CD4-positive, alpha-beta T cell treated with Interferon alpha-2 for 1 hour (primary cell): ENCODE results near the gene ADRA1B.

Source experiments
- DNase-seq, 2 donors: peaks; one replicate each; pipeline ENCODE4 v3.0.0-alpha.2; 2020 to 2022

The ADRA1B gene

GRCh38 chr5:159915904-159916840, at the start of gene ADRA1B:
Gene ADRA1B, plus strand, starts transcription at chr5:159916482. Its CDS starts 424 bp downstream, at chr5:159916906.
- DNase-seq, result peak; percentile 13 to 39

- DNase-seq, result no peak
These were observed 42.6 kb upstream of the ADRA1B start for GRCh38 chr5:159873680-159874079.

DNA sequence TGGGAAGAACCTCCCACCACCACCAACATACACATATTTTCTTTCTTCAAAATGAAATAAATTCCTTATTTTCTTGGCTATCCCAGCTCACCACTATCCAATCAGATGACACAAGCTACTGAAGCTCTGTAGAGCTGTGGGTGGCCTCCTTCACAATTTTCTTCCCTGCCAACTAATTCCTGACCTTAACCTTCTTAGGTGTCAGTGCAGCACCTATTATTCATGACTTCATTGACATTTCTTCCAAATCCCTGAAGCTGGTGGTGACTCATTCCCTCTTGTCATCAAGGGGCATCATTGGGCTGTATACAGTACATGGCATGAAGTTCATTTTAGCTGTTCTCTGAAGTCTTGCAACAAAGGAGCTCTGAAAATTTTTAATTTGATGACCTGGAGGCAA, 42.0 kb upstream of the ADRA1B start:
- no peak for DNase-seq

- DNase-seq, result no peak
These were observed 39.3 kb upstream of the ADRA1B start for GRCh38 chr5:159877016-159877415.

- DNase-seq, result no peak
These were observed 38.3 kb upstream of the ADRA1B start for GRCh38 chr5:159877894-159878448.

- no peak for DNase-seq
These were observed 37.3 kb upstream of the ADRA1B start for GRCh38 chr5:159878988-159879471.

DNA sequence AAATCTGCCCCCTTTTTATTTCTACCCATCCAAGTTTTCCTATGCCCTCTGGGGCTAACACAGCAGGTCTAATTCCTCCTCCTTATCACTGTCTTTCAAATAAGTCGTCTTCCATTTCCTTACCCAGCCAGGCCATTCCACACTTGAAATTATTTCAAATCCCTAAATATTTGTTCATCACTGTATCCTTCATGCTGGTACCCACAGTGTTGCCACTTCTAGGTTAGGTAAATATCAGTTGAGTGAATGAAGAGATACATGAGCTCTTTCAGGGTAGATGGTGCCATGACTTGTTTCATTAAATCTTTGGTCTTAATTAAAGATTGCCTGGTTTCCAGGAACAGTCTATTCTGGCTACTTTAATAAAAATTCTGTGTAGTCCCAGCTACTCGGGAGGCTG, 35.6 kb upstream of the ADRA1B start:
- DNase-seq, result no peak

DNA sequence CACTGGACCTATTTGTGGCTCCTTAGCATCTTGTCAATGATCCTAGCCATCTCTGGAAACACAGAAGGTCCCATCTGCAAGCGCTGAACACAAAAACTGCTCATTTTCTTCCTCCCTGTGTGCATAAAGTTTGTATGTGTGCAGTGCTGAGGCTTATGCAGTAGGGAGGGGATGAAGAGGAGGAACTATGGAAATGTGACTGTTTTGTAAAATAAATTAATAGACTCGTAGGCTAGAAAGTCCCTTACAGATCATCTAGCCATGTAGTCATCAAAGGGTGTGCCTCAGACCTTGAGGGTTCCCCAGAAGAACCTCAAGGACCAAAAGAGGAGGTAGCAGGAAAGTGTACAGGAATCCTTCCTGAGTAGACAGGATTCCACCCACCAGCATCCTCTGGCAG, 34.3 kb upstream of the ADRA1B start:
- no peak for DNase-seq

DNA sequence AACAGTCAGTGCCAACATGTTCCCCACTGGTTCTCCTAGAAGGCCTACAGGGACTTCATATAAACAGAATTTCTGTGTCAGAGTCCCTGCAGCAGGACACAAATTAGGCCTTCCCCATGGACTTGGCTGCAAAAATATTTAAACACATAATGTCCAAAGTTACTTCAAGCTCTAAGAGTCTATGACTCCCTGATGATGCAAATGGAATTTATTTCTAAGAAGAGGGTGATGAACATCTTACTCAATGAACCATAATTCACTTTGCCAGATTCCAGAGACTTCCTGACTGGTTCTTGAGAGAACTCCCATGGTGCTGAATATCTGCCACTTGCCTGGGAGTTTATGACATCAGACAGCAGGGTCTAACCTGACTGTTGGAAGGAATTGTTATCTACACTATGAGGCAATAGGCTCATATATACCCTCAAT, 32.7 kb upstream of the ADRA1B start:
- DNase-seq, result no peak

- no peak for DNase-seq
These were observed 31.2 kb upstream of the ADRA1B start for GRCh38 chr5:159884917-159885620.

DNA sequence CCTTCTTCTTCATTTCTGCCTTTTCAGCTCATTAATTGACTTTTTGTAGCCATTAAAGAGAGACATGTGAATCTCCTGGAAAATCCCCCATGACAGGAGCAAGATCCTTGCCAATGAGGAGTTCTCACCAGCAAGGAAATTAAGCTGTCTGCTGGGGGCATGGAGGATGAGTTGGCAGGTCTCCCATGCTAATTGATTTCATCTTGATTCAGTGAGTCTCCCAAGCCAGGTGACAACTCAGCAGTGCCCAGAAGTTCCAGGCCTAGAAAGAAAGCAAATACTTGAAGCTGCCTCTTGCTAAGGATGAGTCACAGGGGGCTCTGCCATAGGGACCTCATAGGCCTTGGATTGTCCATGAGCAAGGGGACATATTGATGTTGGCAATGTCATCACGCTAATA, 30.0 kb upstream of the ADRA1B start:
- DNase-seq, result no peak

GRCh38 chr5:159887050-159887449, 29.2 kb upstream of the ADRA1B start:
- DNase-seq, result no peak

DNA sequence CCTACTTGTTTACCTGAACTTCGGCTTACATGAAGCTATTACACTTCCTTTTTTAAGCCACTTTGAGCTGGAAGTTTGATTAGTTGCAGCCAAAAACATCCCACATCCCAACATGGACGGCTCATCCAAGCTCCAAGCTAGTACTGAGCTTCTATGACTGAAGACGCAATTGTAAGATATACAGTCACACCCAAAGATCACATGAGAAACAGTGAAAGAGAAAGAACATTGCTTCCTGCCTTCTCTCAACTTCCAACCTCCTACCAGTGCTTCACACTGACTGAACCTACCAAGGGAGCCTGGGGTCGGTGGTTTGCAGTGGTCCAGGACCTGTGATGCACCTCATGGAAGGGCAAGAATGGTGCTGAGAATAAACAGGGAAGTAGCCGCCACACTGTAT, 27.4 kb upstream of the ADRA1B start:
- no peak for DNase-seq

DNA sequence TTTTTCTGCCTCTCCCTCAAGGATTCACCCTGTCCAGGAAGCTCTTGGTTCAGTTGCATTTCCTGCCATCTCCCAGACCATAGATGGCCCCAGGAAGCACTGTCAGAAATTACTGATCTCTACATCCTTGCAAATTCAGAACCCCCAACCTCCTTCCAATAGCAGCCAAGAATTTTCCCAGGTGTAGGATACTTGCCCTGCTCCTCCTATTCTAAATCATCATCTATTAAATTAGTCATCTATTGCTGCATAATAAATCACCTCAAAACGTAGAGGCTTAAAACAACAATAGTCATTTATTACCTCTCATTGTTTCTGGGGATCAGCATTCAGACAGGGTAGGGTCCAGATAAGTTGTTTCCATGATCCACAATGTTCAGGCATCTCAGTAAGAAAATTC, 26.1 kb upstream of the ADRA1B start:
- no peak for DNase-seq

- DNase-seq, result no peak
These were observed 24.9 kb upstream of the ADRA1B start for GRCh38 chr5:159891371-159891770.

GRCh38 chr5:159893040-159893695, 23.1 kb upstream of the ADRA1B start:
- no peak for DNase-seq

DNA sequence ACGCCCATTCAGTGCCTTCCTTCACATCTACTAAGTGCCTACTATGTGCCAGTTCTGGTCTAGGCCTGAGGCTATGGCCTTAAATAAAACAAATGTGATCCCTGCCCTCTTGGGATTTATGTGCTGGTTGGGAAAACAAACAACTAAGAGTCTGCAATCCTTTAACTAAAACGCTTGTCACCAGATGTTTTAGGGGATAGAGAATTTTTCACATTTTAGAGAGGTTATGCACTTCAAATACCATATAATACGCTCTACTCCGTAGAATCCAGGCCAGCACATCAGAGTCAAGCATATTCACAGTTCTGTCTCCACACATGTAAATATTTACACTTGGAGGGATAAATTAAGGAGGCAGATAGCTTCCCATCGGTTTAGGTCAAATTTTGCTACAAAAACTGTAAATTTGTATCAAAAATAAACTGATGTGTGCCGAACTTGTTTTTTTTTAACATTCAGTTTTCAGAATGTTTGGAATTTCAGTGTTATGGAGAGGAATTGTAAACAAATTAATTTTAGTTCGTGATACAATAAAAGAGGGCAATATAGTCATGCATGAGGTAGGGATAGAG, 22.0 kb upstream of the ADRA1B start:
- DNase-seq, result no peak

DNA sequence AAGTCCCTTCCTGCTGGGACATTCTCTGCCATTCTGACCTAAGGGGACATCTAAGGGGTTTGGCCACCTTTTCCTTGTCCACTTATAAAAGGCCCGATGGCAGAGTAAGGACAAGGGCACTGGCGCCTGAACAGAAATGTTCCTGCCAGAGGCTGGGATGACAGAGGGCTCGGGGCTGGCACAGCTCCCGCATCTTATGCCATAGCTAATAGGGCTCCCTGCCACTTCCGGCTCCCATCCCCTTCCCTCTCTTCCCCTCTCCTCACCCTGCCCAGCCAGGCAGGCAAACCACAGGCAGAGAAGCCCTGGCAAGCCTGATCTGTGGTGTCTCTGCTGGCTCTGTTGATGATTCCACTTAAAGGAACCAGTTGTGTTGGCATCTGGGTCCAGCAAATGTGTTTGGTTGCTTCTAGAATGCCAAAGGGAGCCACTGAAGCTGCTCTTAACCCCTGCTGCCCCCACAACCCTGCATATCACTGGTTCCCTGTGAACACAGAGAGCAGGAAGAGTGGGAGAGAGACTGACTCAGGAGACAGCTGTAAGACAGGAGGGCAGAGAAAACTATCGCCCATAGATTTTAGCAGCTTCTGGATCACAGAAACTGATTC, 18.4 kb upstream of the ADRA1B start:
- no peak for DNase-seq

- no peak for DNase-seq
These were observed 16.9 kb upstream of the ADRA1B start for GRCh38 chr5:159899067-159900049.

GRCh38 chr5:159901308-159901707, 15.0 kb upstream of the ADRA1B start:
- no peak for DNase-seq

- no peak for DNase-seq
These were observed 14.5 kb upstream of the ADRA1B start for GRCh38 chr5:159901772-159902171.
